ENCODE results near the gene AZIN2.
"Not testable (repeated sequence)": the region's sequence is repeated elsewhere in the genome, so short reads cannot be mapped to it uniquely, and the experiment has no call there.

AZIN2 gene

GRCh38 chr1:33133478-33134105, 52.6 kb downstream of the AZIN2 start:
- no peaks in the 10 kb centered on the region for H3K27me3 Mint-ChIP-seq
- H3K4me1 Mint-ChIP-seq (ENCODE audit: low read depth) = peaks cover 15% of the 10 kb centered on the region
- no peak overlapping the region for H3K4me3 Mint-ChIP-seq
- intact Hi-C loops (cut with micrococcal nuclease) = loop anchor here (5.0 kb wide), 1 partner anchor 49 kb away; the partner anchor contains the start of gene TRIM62
- no peak overlapping the region for H3K27ac Mint-ChIP-seq
- H3K36me3 Mint-ChIP-seq (ENCODE audit: low read depth) = no peaks in the 10 kb centered on the region
- no peaks in the 10 kb centered on the region for H3K9me3 Mint-ChIP-seq

- H3K4me1 Mint-ChIP-seq (ENCODE audit: low read depth) = peaks cover 20% of the 10 kb centered on the region
- H3K27me3 Mint-ChIP-seq; H3K36me3 Mint-ChIP-seq (ENCODE audit: low read depth); H3K4me3 Mint-ChIP-seq; H3K27ac Mint-ChIP-seq; H3K9me3 Mint-ChIP-seq; intact Hi-C loops (cut with micrococcal nuclease): not testable (repeated sequence)
These were observed 55.1 kb downstream of the AZIN2 start for GRCh38 chr1:33136041-33136440.

GRCh38 chr1:33137800-33138199, 56.8 kb downstream of the AZIN2 start:
- Mint-ChIP-seq H3K4me3 (no peak overlapping the region), H3K36me3 (ENCODE audit: low read depth) (no peaks in the 10 kb centered on the region), H3K27me3 (no peaks in the 10 kb centered on the region), H3K27ac (no peak overlapping the region), H3K9me3 (no peaks in the 10 kb centered on the region), H3K4me1 (ENCODE audit: low read depth) (peaks cover 19% of the 10 kb centered on the region)
- intact Hi-C loops (cut with micrococcal nuclease) = no loop called here

- Mint-ChIP-seq H3K36me3 (ENCODE audit: low read depth) (peaks cover 5% of the 10 kb centered on the region), H3K27me3 (no peaks in the 10 kb centered on the region), H3K4me3 (no peak overlapping the region), H3K27ac (no peak overlapping the region), H3K9me3 (no peaks in the 10 kb centered on the region), H3K4me1 (ENCODE audit: low read depth) (peaks cover 28% of the 10 kb centered on the region)
- intact Hi-C loops (cut with micrococcal nuclease) = no loop called here
These were observed 59.5 kb downstream of the AZIN2 start for GRCh38 chr1:33140153-33141149.

- H3K4me3 Mint-ChIP-seq = no peak overlapping the region
- peaks cover 31% of the 10 kb centered on the region for H3K4me1 Mint-ChIP-seq (ENCODE audit: low read depth)
- no peaks in the 10 kb centered on the region for H3K9me3 Mint-ChIP-seq
- peaks cover 10% of the 10 kb centered on the region for H3K36me3 Mint-ChIP-seq (ENCODE audit: low read depth)
- H3K27me3 Mint-ChIP-seq = no peaks in the 10 kb centered on the region
- intact Hi-C loops (cut with micrococcal nuclease) = no loop called here
- no peak overlapping the region for H3K27ac Mint-ChIP-seq
These were observed 60.3 kb downstream of the AZIN2 start for GRCh38 chr1:33141216-33141615.

- no peaks in the 10 kb centered on the region for H3K9me3 Mint-ChIP-seq
- H3K4me3 Mint-ChIP-seq = no peak overlapping the region
- intact Hi-C loops (cut with micrococcal nuclease) = no loop called here
- H3K4me1 Mint-ChIP-seq (ENCODE audit: low read depth) = peaks cover 28% of the 10 kb centered on the region
- H3K36me3 Mint-ChIP-seq (ENCODE audit: low read depth) = peaks cover 15% of the 10 kb centered on the region
- H3K27ac Mint-ChIP-seq = no peak overlapping the region
- H3K27me3 Mint-ChIP-seq = no peaks in the 10 kb centered on the region
These were observed 60.8 kb downstream of the AZIN2 start for GRCh38 chr1:33141781-33142180.

- Mint-ChIP-seq H3K9me3 (no peaks in the 10 kb centered on the region), H3K4me1 (ENCODE audit: low read depth) (peaks cover 28% of the 10 kb centered on the region), H3K27ac (no peak overlapping the region), H3K36me3 (ENCODE audit: low read depth) (peaks cover 22% of the 10 kb centered on the region), H3K27me3 (no peaks in the 10 kb centered on the region), H3K4me3 (no peak overlapping the region)
- intact Hi-C loops (cut with micrococcal nuclease) = no loop called here
These were observed 61.6 kb downstream of the AZIN2 start for GRCh38 chr1:33142483-33143064.

GRCh38 chr1:33143176-33143575, 62.2 kb downstream of the AZIN2 start:
- peaks cover 22% of the 10 kb centered on the region for H3K36me3 Mint-ChIP-seq (ENCODE audit: low read depth)
- no peaks in the 10 kb centered on the region for H3K27me3 Mint-ChIP-seq
- intact Hi-C loops (cut with micrococcal nuclease) = no loop called here
- peaks cover 28% of the 10 kb centered on the region for H3K4me1 Mint-ChIP-seq (ENCODE audit: low read depth)
- no peak overlapping the region for H3K27ac Mint-ChIP-seq
- H3K4me3 Mint-ChIP-seq = no peak overlapping the region
- H3K9me3 Mint-ChIP-seq = no peaks in the 10 kb centered on the region

- H3K4me3 Mint-ChIP-seq = no peak overlapping the region
- no peak overlapping the region for H3K27ac Mint-ChIP-seq
- peaks cover 22% of the 10 kb centered on the region for H3K36me3 Mint-ChIP-seq (ENCODE audit: low read depth)
- H3K9me3 Mint-ChIP-seq = no peaks in the 10 kb centered on the region
- no peaks in the 10 kb centered on the region for H3K27me3 Mint-ChIP-seq
- intact Hi-C loops (cut with micrococcal nuclease) = no loop called here
- H3K4me1 Mint-ChIP-seq (ENCODE audit: low read depth) = peaks cover 28% of the 10 kb centered on the region
These were observed 62.7 kb downstream of the AZIN2 start for GRCh38 chr1:33143698-33144097.

GRCh38 chr1:33146003-33146402, 65.0 kb downstream of the AZIN2 start:
- Mint-ChIP-seq H3K4me1 (ENCODE audit: low read depth) (peaks cover 20% of the 10 kb centered on the region), H3K9me3 (no peaks in the 10 kb centered on the region), H3K27me3 (no peaks in the 10 kb centered on the region), H3K27ac (no peak overlapping the region), H3K4me3 (no peak overlapping the region), H3K36me3 (ENCODE audit: low read depth) (peaks cover 33% of the 10 kb centered on the region)
- intact Hi-C loops (cut with micrococcal nuclease) = no loop called here

GRCh38 chr1:33147275-33147996, 66.5 kb downstream of the AZIN2 start:
- no peaks in the 10 kb centered on the region for H3K27me3 Mint-ChIP-seq
- no peak overlapping the region for H3K4me3 Mint-ChIP-seq
- H3K36me3 Mint-ChIP-seq (ENCODE audit: low read depth) = peaks cover 43% of the 10 kb centered on the region
- intact Hi-C loops (cut with micrococcal nuclease) = no loop called here
- no peak overlapping the region for H3K27ac Mint-ChIP-seq
- H3K4me1 Mint-ChIP-seq (ENCODE audit: low read depth) = peaks cover 15% of the 10 kb centered on the region
- no peaks in the 10 kb centered on the region for H3K9me3 Mint-ChIP-seq

- Mint-ChIP-seq H3K9me3 (no peaks in the 10 kb centered on the region), H3K4me3 (no peak overlapping the region), H3K27me3 (no peaks in the 10 kb centered on the region), H3K27ac (no peak overlapping the region), H3K4me1 (ENCODE audit: low read depth) (peaks cover 14% of the 10 kb centered on the region), H3K36me3 (ENCODE audit: low read depth) (peaks cover 49% of the 10 kb centered on the region)
- intact Hi-C loops (cut with micrococcal nuclease) = no loop called here
These were observed 67.0 kb downstream of the AZIN2 start for GRCh38 chr1:33147997-33148314.

- intact Hi-C loops (cut with micrococcal nuclease) = no loop called here
- Mint-ChIP-seq H3K27ac (no peak overlapping the region), H3K4me1 (ENCODE audit: low read depth) (peaks cover 8% of the 10 kb centered on the region), H3K9me3 (no peaks in the 10 kb centered on the region), H3K4me3 (no peak overlapping the region), H3K27me3 (no peaks in the 10 kb centered on the region), H3K36me3 (ENCODE audit: low read depth) (peaks cover 49% of the 10 kb centered on the region)
These were observed 67.7 kb downstream of the AZIN2 start for GRCh38 chr1:33148615-33149014.

Data from dendritic cell treated with granulocyte-macrophage colony-stimulating factor and Interleukin-4, amounts not matched to agents 40 ng/mL and 50 ng/mL, for 4 days (primary cell).